ENCODE data around the gene SLC9A4.

DNA sequence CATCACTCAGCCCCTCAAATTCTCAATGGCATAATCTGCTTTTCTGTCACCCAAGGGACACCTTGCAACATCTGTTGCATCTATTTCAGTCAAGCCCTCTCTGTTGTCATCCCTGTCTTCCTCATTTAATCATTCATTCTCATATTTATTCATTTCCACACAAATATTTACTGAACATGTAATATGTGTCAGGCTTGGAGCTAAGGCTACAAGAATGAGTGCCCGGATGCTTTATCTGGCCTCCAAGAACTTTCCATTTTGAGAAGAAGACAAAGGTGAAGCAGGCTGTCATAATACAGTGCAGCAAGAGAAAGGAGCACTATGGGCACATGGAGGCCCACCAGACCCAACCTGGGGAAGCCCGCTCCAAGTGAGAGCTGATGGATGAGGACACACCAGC lies 34.4 kb upstream of the SLC9A4 start:
- TF ChIP-seq, protein P1, sequence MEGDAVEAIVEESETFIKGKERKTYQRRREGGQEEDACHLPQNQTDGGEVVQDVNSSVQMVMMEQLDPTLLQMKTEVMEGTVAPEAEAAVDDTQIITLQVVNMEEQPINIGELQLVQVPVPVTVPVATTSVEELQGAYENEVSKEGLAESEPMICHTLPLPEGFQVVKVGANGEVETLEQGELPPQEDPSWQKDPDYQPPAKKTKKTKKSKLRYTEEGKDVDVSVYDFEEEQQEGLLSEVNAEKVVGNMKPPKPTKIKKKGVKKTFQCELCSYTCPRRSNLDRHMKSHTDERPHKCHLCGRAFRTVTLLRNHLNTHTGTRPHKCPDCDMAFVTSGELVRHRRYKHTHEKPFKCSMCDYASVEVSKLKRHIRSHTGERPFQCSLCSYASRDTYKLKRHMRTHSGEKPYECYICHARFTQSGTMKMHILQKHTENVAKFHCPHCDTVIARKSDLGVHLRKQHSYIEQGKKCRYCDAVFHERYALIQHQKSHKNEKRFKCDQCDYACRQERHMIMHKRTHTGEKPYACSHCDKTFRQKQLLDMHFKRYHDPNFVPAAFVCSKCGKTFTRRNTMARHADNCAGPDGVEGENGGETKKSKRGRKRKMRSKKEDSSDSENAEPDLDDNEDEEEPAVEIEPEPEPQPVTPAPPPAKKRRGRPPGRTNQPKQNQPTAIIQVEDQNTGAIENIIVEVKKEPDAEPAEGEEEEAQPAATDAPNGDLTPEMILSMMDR (conservative IDR thresholded peaks at IDR 0.05; ENCODE audit: low read length): no peak
- no peak for TF ChIP-seq EZH2phosphoT487 (IDR thresholded peaks at IDR 0.05; ENCODE audit: borderline replicate concordance, low read depth, low read length)
